ENCODE results near the gene SPATS2.

DNA sequence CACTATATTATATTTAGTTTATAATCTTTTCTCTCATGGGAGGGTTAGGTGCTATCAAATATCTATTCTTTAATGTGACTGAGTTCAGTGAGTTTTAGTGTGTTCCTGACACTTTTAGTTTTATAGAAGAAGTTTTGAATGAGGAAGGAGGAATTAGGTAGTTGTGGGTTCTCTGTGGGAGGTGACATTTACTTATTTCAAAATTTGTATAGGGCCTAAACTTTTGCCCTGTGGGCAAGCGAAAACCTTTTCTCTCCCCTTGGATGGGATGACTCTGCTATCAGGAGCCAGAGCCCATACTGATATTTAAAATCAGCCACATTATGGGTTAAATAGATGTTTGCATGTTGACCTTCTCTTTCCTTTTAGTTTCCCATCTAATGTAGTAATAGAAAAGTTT lies 43.6 kb downstream of the SPATS2 start:
- TF ChIP-seq CTCF (IDR thresholded peaks at IDR 0.05) (no peak), POLR2A (IDR thresholded peaks at IDR 0.05) (no peak), POLR2AphosphoS5 (IDR thresholded peaks at IDR 0.05) (no peak), EP300 (IDR thresholded peaks at IDR 0.05) (no peak)

Measured in sigmoid colon (tissue), 4 donors.